GM10847 (cell line): ENCODE data around the gene MDH2.

Source experiments
- POLR2A ChIP-seq: IDR thresholded peaks from 2 replicates; pipeline ENCODE4 v1.6.1; 2011; ENCODE audit not compliant: insufficient read length; ENCODE audit errors: extremely low read depth

MDH2 gene

GRCh38 chr7:76091506-76091905 is 43.6 kb downstream of the MDH2 start:
- no peak for TF ChIP-seq POLR2A

GRCh38 chr7:76095908-76096307 is 48.0 kb downstream of the MDH2 start:
- no peak for TF ChIP-seq POLR2A

DNA sequence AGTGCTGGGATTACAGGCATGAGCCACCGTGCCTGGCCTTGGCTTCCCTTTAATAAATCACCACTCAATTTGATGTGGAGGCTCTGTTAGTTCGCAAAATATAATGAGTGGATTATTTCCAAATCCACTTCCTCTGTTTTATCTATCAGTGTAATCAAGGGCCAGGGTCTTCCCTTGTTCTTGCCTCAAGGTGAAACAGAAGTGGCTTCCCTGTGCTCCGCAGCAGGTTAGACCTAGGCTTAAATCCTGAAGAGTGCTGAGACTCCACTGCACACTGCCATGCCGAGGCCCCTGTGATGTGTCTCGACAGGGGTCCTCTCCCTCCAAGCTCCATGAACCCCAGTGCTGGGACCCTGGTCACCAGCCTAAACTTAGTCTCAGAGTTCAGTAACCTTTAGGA is 59.0 kb downstream of the MDH2 start:
- TF ChIP-seq POLR2A: no peak

DNA sequence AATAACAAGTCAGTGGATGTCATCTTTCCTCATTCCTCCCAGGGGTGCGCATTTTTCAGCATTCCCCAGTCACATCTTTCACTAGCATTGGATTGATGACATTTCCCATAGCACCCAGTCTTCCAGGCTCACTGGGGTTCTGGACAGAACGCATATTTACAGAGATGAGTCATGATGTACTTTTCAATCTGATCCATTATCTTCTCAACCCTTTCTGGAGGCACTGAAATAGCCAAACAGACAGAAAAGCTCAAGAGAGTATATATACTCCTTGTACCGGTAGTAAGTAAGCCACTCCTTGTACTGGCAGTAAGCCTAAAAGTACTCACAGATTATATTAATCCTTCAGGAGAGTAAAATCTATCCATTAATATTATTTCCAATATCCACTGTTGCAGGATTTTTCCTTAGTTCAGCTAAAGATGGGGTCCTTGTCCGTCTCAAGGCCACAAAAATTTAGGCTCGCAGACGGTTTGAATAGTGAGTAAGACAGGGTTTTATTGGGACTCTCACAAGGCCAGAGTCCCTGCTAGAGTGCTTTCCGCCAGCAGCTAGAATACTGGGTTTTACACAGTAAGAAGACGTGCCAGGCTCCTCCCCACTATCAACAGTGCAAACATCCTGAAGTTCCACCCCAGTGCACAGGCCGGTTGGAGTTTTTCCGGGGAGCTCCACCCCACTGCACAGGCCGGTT is 60.8 kb downstream of the MDH2 start:
- TF ChIP-seq POLR2A: no peak
